PC-9 (cell line): ENCODE measurements around the gene ANGPTL2.

Experiments used
- EZH2 ChIP-seq: fragments of 200-600 bp; sonication (generic); IDR thresholded peaks from 2 replicates; pipeline ENCODE4 v1.8.0; 2017; ENCODE audit warnings: antibody characterized with exemption, low read depth
- TF ChIP-seq, protein P1 (sequence below): fragments of 200-600 bp; sonication (generic); conservative IDR thresholded peaks from 2 replicates; pipeline ENCODE4 v1.6.1; 2017; ENCODE audit warnings: mixed run types, antibody characterized with exemption, mild to moderate bottlenecking, moderate library complexity

DNA sequence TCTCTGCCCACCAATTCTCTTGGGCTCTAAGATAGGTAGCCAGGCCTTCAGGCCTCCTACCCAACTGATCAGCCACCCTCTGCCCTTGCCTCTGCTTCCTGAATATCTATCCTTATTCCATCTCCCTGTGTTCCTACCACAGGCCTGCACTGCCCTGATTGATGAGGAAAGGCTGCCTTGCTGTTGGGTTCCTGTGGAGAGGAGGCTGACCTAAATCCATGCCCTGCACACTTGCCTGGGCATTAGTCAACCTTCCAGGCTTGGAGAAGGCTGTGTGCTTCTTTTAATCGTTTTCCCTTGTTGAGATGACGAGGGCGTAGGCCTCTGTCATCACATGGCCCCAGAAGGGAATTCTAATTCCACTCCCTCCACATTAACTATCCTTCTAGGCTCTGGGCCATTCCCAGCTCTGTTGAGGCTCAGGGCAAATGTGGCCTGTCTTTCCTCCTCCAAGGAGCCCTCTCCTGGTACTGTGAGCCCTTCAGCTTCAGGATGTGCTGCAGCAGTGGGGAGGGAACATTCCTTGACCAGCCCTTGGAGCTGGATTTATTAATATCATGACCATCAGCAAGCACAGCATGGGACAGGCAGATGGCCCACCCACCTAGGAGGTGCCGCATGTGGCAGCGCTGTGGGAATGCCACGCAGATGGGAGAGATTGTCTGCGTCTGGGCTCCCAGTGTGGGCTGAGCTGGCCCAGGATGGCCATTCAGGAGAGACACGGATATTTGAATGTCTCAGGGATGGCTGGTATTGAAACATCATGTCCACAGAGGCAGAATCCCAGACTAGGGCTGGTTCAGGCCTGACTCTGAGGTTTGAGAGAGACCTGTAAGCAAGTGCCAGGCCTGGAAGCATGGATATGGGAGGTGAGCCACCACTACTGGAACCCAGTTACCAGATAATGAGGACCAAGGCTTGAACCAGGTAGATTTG, 40.9 kb downstream of the ANGPTL2 start:
- TF ChIP-seq, protein P1, sequence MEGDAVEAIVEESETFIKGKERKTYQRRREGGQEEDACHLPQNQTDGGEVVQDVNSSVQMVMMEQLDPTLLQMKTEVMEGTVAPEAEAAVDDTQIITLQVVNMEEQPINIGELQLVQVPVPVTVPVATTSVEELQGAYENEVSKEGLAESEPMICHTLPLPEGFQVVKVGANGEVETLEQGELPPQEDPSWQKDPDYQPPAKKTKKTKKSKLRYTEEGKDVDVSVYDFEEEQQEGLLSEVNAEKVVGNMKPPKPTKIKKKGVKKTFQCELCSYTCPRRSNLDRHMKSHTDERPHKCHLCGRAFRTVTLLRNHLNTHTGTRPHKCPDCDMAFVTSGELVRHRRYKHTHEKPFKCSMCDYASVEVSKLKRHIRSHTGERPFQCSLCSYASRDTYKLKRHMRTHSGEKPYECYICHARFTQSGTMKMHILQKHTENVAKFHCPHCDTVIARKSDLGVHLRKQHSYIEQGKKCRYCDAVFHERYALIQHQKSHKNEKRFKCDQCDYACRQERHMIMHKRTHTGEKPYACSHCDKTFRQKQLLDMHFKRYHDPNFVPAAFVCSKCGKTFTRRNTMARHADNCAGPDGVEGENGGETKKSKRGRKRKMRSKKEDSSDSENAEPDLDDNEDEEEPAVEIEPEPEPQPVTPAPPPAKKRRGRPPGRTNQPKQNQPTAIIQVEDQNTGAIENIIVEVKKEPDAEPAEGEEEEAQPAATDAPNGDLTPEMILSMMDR, result no peak
- TF ChIP-seq EZH2, result no peak
